Measurements from ENCODE around the gene EYS.
"Not testable (repeated sequence)": the region's sequence is repeated elsewhere in the genome, so short reads cannot be mapped to it uniquely, and the experiment has no call there.

EYS gene

DNA sequence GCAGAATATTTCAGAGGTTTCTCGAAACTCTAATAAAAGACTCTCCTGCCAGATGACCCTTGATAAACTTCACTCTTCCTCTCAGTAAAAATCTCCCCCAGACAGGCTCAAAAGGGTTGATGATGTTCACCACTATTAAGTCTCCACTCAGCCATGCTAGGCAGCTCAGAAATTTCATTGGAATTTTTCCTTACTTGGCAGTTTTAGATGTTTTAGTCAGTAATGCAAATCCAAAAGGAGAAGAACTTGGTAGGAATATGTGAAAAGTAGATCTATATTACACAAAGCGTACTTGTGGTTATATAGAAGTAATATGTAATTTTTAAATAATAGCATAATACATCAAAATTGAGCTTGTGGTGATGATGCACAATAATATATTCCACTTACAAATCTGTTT lies 1738.4 kb downstream of the EYS start:
- H2AFZ ChIP-seq (ENCODE audit: low read length): no peak overlapping the region
- no peaks in the 10 kb centered on the region for H3K79me2 ChIP-seq (ENCODE audit: insufficient read depth, low read length)
- no peaks in the 10 kb centered on the region for H3K9me3 ChIP-seq (ENCODE audit: insufficient read depth, low read depth, low read length)
- no peaks in the 10 kb centered on the region for H3K4me1 ChIP-seq (ENCODE audit: insufficient read depth, low read length, poor library complexity, severe bottlenecking)
- no peaks in the 10 kb centered on the region for H4K20me1 ChIP-seq (ENCODE audit: insufficient read depth, low read length, poor library complexity, severe bottlenecking)
- no peaks in the 10 kb centered on the region for H3F3A ChIP-seq (ENCODE audit: low read depth)
- H3K4me2 ChIP-seq (ENCODE audit: low read depth, low read length, poor library complexity, severe bottlenecking): no peak overlapping the region
- H3K27me3 ChIP-seq (ENCODE audit: insufficient read depth, low read length, poor library complexity, severe bottlenecking): no peaks in the 10 kb centered on the region
- TF ChIP-seq, protein P1, sequence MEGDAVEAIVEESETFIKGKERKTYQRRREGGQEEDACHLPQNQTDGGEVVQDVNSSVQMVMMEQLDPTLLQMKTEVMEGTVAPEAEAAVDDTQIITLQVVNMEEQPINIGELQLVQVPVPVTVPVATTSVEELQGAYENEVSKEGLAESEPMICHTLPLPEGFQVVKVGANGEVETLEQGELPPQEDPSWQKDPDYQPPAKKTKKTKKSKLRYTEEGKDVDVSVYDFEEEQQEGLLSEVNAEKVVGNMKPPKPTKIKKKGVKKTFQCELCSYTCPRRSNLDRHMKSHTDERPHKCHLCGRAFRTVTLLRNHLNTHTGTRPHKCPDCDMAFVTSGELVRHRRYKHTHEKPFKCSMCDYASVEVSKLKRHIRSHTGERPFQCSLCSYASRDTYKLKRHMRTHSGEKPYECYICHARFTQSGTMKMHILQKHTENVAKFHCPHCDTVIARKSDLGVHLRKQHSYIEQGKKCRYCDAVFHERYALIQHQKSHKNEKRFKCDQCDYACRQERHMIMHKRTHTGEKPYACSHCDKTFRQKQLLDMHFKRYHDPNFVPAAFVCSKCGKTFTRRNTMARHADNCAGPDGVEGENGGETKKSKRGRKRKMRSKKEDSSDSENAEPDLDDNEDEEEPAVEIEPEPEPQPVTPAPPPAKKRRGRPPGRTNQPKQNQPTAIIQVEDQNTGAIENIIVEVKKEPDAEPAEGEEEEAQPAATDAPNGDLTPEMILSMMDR (conservative IDR thresholded peaks at IDR 0.05; ENCODE audit: low read length): no peak
- TF ChIP-seq EZH2phosphoT487 (IDR thresholded peaks at IDR 0.05; ENCODE audit: borderline replicate concordance): no peak
- H3K36me3 ChIP-seq (ENCODE audit: insufficient read depth, low read length): no peaks in the 10 kb centered on the region
- H3K9me2 ChIP-seq (replicated peaks; ENCODE audit: low read depth, low read length): no peaks in the 10 kb centered on the region
- no peak overlapping the region for H3K4me3 ChIP-seq (ENCODE audit: low read length, poor library complexity, severe bottlenecking)
- H3K9ac ChIP-seq (ENCODE audit: low read depth, low read length, poor library complexity, severe bottlenecking): no peak overlapping the region

DNA sequence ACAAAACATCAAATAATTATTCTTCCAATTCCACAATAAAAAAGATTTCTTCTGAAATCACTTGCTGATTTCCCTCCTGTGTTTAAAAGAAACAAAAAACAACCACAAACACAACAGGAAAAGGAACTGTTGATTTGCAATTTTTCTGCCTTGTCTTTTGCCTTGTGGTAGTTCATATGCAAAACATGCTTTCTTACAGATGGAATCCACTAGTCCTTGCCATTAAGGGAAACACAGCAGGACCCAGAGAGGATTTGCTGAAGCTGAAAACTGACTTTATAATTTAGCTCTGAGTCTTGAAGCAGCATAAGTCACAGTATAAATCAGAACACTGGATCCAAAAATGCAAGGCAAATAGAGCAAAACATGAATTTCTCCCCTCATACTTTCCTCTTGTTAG lies 1742.7 kb downstream of the EYS start:
- Histone ChIP-seq H3K4me1 (ENCODE audit: insufficient read depth, low read length, poor library complexity, severe bottlenecking) (no peaks in the 10 kb centered on the region), H2AFZ (ENCODE audit: low read length) (0 out of 2 replicates have a peak overlapping the region, but pooled peaks have one; percentile 15), H3K9me2 (replicated peaks; ENCODE audit: low read depth, low read length) (no peaks in the 10 kb centered on the region), H3K4me2 (ENCODE audit: low read depth, low read length, poor library complexity, severe bottlenecking) (no peak overlapping the region), H3K36me3 (ENCODE audit: insufficient read depth, low read length) (no peaks in the 10 kb centered on the region), H3K27me3 (ENCODE audit: insufficient read depth, low read length, poor library complexity, severe bottlenecking) (no peaks in the 10 kb centered on the region), H3K9ac (ENCODE audit: low read depth, low read length, poor library complexity, severe bottlenecking) (no peak overlapping the region), H3F3A (ENCODE audit: low read depth) (no peaks in the 10 kb centered on the region), H3K4me3 (ENCODE audit: low read length, poor library complexity, severe bottlenecking) (no peak overlapping the region), H3K79me2 (ENCODE audit: insufficient read depth, low read length) (no peaks in the 10 kb centered on the region), H3K9me3 (ENCODE audit: insufficient read depth, low read depth, low read length) (no peaks in the 10 kb centered on the region), H4K20me1 (ENCODE audit: insufficient read depth, low read length, poor library complexity, severe bottlenecking) (no peaks in the 10 kb centered on the region)
- TF ChIP-seq, protein P1 (conservative IDR thresholded peaks at IDR 0.05; ENCODE audit: low read length): no peak

DNA sequence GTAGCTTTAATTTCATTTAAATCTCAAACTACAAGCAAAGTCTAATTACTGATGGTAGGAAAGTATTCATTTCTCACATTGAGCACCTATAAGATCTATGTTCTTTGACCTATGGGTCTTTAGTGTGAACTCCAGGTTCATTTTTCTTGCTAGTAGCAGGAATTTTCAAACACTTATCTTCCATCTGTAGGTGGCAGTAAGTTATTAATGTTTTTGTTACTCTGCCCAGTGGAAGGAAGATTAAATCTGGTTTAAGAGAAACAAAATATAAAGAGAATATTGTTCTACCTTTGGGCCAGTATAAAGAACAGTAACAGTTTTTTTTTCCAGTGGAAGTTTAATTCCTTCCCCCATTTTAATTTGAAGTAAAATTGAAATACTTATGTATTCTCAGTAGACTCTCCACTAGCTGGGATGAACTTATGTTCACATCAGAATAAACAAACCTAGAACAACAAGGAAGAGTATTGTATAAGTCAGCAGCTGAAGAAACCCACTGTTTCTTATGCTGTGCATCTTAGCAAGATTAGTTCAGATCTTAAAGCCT lies 1743.2 kb downstream of the EYS start:
- Histone ChIP-seq H3F3A (ENCODE audit: low read depth) (no peaks in the 10 kb centered on the region), H3K4me1 (ENCODE audit: insufficient read depth, low read length, poor library complexity, severe bottlenecking) (no peaks in the 10 kb centered on the region), H3K36me3 (ENCODE audit: insufficient read depth, low read length) (no peaks in the 10 kb centered on the region), H3K27me3 (ENCODE audit: insufficient read depth, low read length, poor library complexity, severe bottlenecking) (no peaks in the 10 kb centered on the region), H3K4me2 (ENCODE audit: low read depth, low read length, poor library complexity, severe bottlenecking) (no peak overlapping the region), H3K9me2 (replicated peaks; ENCODE audit: low read depth, low read length) (no peaks in the 10 kb centered on the region), H3K9ac (ENCODE audit: low read depth, low read length, poor library complexity, severe bottlenecking) (no peak overlapping the region), H4K20me1 (ENCODE audit: insufficient read depth, low read length, poor library complexity, severe bottlenecking) (no peaks in the 10 kb centered on the region), H3K4me3 (ENCODE audit: low read length, poor library complexity, severe bottlenecking) (no peak overlapping the region), H3K79me2 (ENCODE audit: insufficient read depth, low read length) (no peaks in the 10 kb centered on the region), H3K9me3 (ENCODE audit: insufficient read depth, low read depth, low read length) (no peaks in the 10 kb centered on the region), H2AFZ (ENCODE audit: low read length) (0 out of 2 replicates have a peak overlapping the region, but pooled peaks have one; percentile 15)
- TF ChIP-seq, protein P1 (conservative IDR thresholded peaks at IDR 0.05; ENCODE audit: low read length): peak; percentile 34; the same call in 1 of the 2 replicates
- no peak for TF ChIP-seq EZH2phosphoT487 (IDR thresholded peaks at IDR 0.05; ENCODE audit: borderline replicate concordance)

DNA sequence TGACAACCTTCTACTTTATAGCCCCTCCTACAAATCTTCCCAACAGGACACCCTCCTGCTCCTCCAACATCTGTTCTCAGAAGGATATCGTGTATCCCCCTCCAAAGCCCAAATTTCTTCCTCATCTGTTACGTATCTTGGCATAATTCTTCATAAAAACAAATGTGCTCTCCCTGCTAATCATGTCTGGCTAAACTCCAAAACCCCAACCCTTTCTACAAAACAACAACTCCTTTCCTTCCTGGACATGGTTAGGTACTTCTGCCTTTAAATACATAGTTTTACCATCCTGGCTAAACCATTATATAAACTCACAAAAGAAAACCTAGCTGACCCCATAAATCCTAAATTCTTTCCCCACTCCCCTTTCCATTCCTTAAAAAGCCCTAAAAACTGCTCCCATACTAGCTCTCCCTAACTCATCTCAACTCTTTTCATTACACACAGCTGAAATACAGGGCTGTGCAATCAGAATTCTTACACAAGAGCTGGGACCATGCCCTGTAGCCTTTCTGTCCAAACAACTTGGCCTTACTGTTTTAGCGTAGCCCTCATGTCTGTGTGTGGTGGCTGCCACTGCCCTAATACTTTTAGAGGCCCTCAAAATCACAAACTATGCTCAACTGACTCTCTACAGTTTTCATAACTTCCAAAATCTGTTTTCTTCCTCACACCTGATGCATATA lies 1753.5 kb downstream of the EYS start:
- not testable (repeated sequence) for H3K4me2 ChIP-seq (ENCODE audit: low read depth, low read length, poor library complexity, severe bottlenecking); H4K20me1 ChIP-seq (ENCODE audit: insufficient read depth, low read length, poor library complexity, severe bottlenecking); H3K79me2 ChIP-seq (ENCODE audit: insufficient read depth, low read length); H3F3A ChIP-seq (ENCODE audit: low read depth); H3K9ac ChIP-seq (ENCODE audit: low read depth, low read length, poor library complexity, severe bottlenecking); H3K4me1 ChIP-seq (ENCODE audit: insufficient read depth, low read length, poor library complexity, severe bottlenecking); H2AFZ ChIP-seq (ENCODE audit: low read length); H3K36me3 ChIP-seq (ENCODE audit: insufficient read depth, low read length); H3K27me3 ChIP-seq (ENCODE audit: insufficient read depth, low read length, poor library complexity, severe bottlenecking); H3K4me3 ChIP-seq (ENCODE audit: low read length, poor library complexity, severe bottlenecking); H3K9me2 ChIP-seq (replicated peaks; ENCODE audit: low read depth, low read length); H3K9me3 ChIP-seq (ENCODE audit: insufficient read depth, low read depth, low read length)

Measured in Loucy (cell line).